Small intestine (tissue), 7 donors: ENCODE results near the gene ARID5B. TPM values are rescaled to one million over a fixed set of nuclear protein-coding genes. Genes with fewer than 3 reads are reported as not detected.

Experiments
- DNase-seq, 2 donors: peaks; one replicate each; pipeline versions ENCODE4 v3.0.0 to v3.0.0-alpha.2; 2013
- FAIRE-seq: peaks from 2 replicates; lab custom pipeline; 2012; peaks lifted over from hg19 to GRCh38; lab: Jason Lieb, UNC
- H3K27ac ChIP-seq, 3 donors: one replicate each; pipeline ENCODE4 v1.5.1; 2013; ENCODE audit warnings: low read length in 2 of 3, mild to moderate bottlenecking in 2 of 3, control low read depth in 1 of 3, inconsistent platforms in 1 of 3, low read depth in 1 of 3, moderate library complexity in 1 of 3
- H3K27me3 ChIP-seq, 3 donors: one replicate each; pipeline ENCODE4 v1.6.1; 2013; ENCODE audit warnings: low read length in 3 of 3, inconsistent platforms in 1 of 3; ENCODE audit not compliant: control insufficient read depth in 3 of 3, insufficient read depth in 3 of 3
- H3K36me3 ChIP-seq, 3 donors: one replicate each; pipeline ENCODE4 v1.6.1; 2013; ENCODE audit warnings: low read length in 3 of 3, inconsistent platforms in 1 of 3, low read depth in 1 of 3, mild to moderate bottlenecking in 1 of 3, moderate library complexity in 1 of 3; ENCODE audit not compliant: control insufficient read depth in 3 of 3, insufficient read depth in 2 of 3
- H3K4me1 ChIP-seq, 3 donors: one replicate each; pipeline ENCODE4 v1.6.1; 2013; ENCODE audit warnings: low read length in 2 of 3, inconsistent platforms in 1 of 3, low read depth in 1 of 3, mild to moderate bottlenecking in 1 of 3, moderate library complexity in 1 of 3; ENCODE audit not compliant: control insufficient read depth in 3 of 3, insufficient read depth in 2 of 3
- H3K4me3 ChIP-seq, 3 donors: one replicate each; pipeline ENCODE4 v1.5.1; 2013; ENCODE audit warnings: low read length in 3 of 3, control low read depth in 1 of 3, inconsistent platforms in 1 of 3, low read depth in 1 of 3, mild to moderate bottlenecking in 1 of 3, moderate library complexity in 1 of 3
- H3K9me3 ChIP-seq, 2 donors: one replicate each; pipeline ENCODE4 v1.6.1; 2013; ENCODE audit warnings: low read depth in 1 of 2, low read length in 1 of 2; ENCODE audit not compliant: control insufficient read depth in 2 of 2, insufficient read depth in 1 of 2
- WGBS, 3 donors: extraction: QIAGEN DNeasy Blood & Tissue Kit; methylation state at CpG; one replicate each; pipeline ENCODE4 v1.1.7; 2013; 5-methylcytosine and 5-hydroxymethylcytosine counted together
- polyA plus RNA-seq, 4 donors: library from polyadenylated mRNA; stranded (reverse) in 3 of 4; unstranded in 1 of 4; fragments of 200-250 nt in 3 of 4; fragments of 120-200 nt in 1 of 4; gene quantifications; one replicate each; pipeline versions ENCODE4 v1.2.1 to v1.2.3, GENCODE V29; 2013
- donor health status: healthy with polysubstance abuse.
- donor health status: control.
- donor health status: control.
- donor health status: Bipolar disorder and iron deficiency.
- donor health status: healthy.

The ARID5B gene
- polyA plus RNA-seq, 4 donors = 1.1 to 24.6 (median 6.7) TPM

GRCh38 chr10:62108759-62109586, 207.5 kb downstream of the ARID5B start:
- DNase-seq (no peak), FAIRE-seq (no peak)
- H3K4me1 ChIP-seq = peaks cover 0 to 6% (median 0%) of the 10 kb centered on the region in 3 donors
- no peak overlapping the region for H3K27ac ChIP-seq
- H3K9me3 ChIP-seq = no peaks in the 10 kb centered on the region
- no peak overlapping the region for H3K4me3 ChIP-seq
- H3K36me3 ChIP-seq = no peaks in the 10 kb centered on the region
- H3K27me3 ChIP-seq = no peaks in the 10 kb centered on the region

- H3K9me3 ChIP-seq = no peaks in the 10 kb centered on the region
- H3K27me3 ChIP-seq = no peaks in the 10 kb centered on the region
- 92 to 100% (median 100%) methylated on average over 1 of the region's 1 CpG for WGBS, 3 donors
- FAIRE-seq = no peak
- DNase-seq = peak in 1 of 2 donors; percentile 34
- no peaks in the 10 kb centered on the region for H3K36me3 ChIP-seq
- no peak overlapping the region for H3K27ac ChIP-seq
- no peak overlapping the region for H3K4me3 ChIP-seq
- peaks cover 0 to 6% (median 0%) of the 10 kb centered on the region in 3 donors for H3K4me1 ChIP-seq
These were observed 208.2 kb downstream of the ARID5B start for GRCh38 chr10:62109587-62110293.

- H3K27me3 ChIP-seq = no peaks in the 10 kb centered on the region
- H3K27ac ChIP-seq = no peak overlapping the region
- no peak for FAIRE-seq
- H3K4me1 ChIP-seq = peaks cover 0 to 6% (median 0%) of the 10 kb centered on the region in 3 donors
- no peaks in the 10 kb centered on the region for H3K9me3 ChIP-seq
- H3K4me3 ChIP-seq = no peak overlapping the region
- no peak for DNase-seq
- no peaks in the 10 kb centered on the region for H3K36me3 ChIP-seq
These were observed 210.8 kb downstream of the ARID5B start for GRCh38 chr10:62112300-62112699.

GRCh38 chr10:62112963-62113362, 211.5 kb downstream of the ARID5B start:
- H3K27me3 ChIP-seq = no peaks in the 10 kb centered on the region
- no peak overlapping the region for H3K27ac ChIP-seq
- no peak for DNase-seq
- no peak overlapping the region for H3K4me3 ChIP-seq
- WGBS, 3 donors = 77 to 85% (median 81%) methylated on average over 4 of the region's 4 CpGs
- H3K36me3 ChIP-seq = no peaks in the 10 kb centered on the region
- no peak for FAIRE-seq
- H3K4me1 ChIP-seq = peaks cover 0 to 6% (median 0%) of the 10 kb centered on the region in 3 donors
- H3K9me3 ChIP-seq = no peaks in the 10 kb centered on the region

- no peak for DNase-seq
- no peaks in the 10 kb centered on the region for H3K27me3 ChIP-seq
- FAIRE-seq = no peak
- WGBS, 3 donors = 86 to 90% (median 89%) methylated on average over 4 of the region's 4 CpGs
- peaks cover 0 to 6% (median 0%) of the 10 kb centered on the region in 3 donors for H3K4me1 ChIP-seq
- no peak overlapping the region for H3K4me3 ChIP-seq
- no peaks in the 10 kb centered on the region for H3K9me3 ChIP-seq
- no peaks in the 10 kb centered on the region for H3K36me3 ChIP-seq
- H3K27ac ChIP-seq = no peak overlapping the region
These were observed 212.2 kb downstream of the ARID5B start for GRCh38 chr10:62113680-62114079.

- Histone ChIP-seq H3K4me1 (peaks cover 0 to 1% (median 0%) of the 10 kb centered on the region in 3 donors), H3K36me3 (no peaks in the 10 kb centered on the region), H3K9me3 (no peaks in the 10 kb centered on the region), H3K27me3 (no peaks in the 10 kb centered on the region), H3K27ac (no peak overlapping the region), H3K4me3 (no peak overlapping the region)
- no peak for FAIRE-seq
- WGBS, 3 donors = 98 to 99% (median 98%) methylated on average over 4 of the region's 4 CpGs
- DNase-seq = no peak
These were observed 213.8 kb downstream of the ARID5B start for GRCh38 chr10:62115321-62115720.

GRCh38 chr10:62115842-62116241, 214.3 kb downstream of the ARID5B start:
- Histone ChIP-seq H3K27ac (no peak overlapping the region), H3K9me3 (no peaks in the 10 kb centered on the region), H3K4me3 (no peak overlapping the region), H3K27me3 (no peaks in the 10 kb centered on the region), H3K4me1 (no peaks in the 10 kb centered on the region), H3K36me3 (no peaks in the 10 kb centered on the region)
- WGBS, 3 donors = 87 to 98% (median 96%) methylated on average over 5 of the region's 5 CpGs
- no peak for FAIRE-seq
- DNase-seq = no peak

GRCh38 chr10:62116896-62117295, 215.4 kb downstream of the ARID5B start:
- Histone ChIP-seq H3K36me3 (no peaks in the 10 kb centered on the region), H3K4me1 (no peaks in the 10 kb centered on the region), H3K27me3 (no peaks in the 10 kb centered on the region), H3K4me3 (no peak overlapping the region), H3K9me3 (no peaks in the 10 kb centered on the region), H3K27ac (no peak overlapping the region)
- WGBS, 3 donors = 19 to 69% (median 59%) methylated on average over 6 of the region's 6 CpGs
- FAIRE-seq (no peak), DNase-seq (peak in 1 of 2 donors; percentile 11)
